Islet of Langerhans (tissue), 1 donor: ENCODE results near the gene KRTAP5-2.

Experiments
- FAIRE-seq: peaks from one replicate; lab custom pipeline; 2011; peaks lifted over from hg19 to GRCh38; lab: Jason Lieb, UNC

KRTAP5-2 gene

GRCh38 chr11:1555713-1556153 is 42.4 kb downstream of the KRTAP5-2 start:
- FAIRE-seq = no peak

GRCh38 chr11:1554981-1555712 is 42.9 kb downstream of the KRTAP5-2 start:
- no peak for FAIRE-seq

- peak; percentile 38 for FAIRE-seq
These were observed 44.1 kb downstream of the KRTAP5-2 start for GRCh38 chr11:1553808-1554594.

- no peak for FAIRE-seq
These were observed 48.5 kb downstream of the KRTAP5-2 start for GRCh38 chr11:1549338-1550330.

DNA sequence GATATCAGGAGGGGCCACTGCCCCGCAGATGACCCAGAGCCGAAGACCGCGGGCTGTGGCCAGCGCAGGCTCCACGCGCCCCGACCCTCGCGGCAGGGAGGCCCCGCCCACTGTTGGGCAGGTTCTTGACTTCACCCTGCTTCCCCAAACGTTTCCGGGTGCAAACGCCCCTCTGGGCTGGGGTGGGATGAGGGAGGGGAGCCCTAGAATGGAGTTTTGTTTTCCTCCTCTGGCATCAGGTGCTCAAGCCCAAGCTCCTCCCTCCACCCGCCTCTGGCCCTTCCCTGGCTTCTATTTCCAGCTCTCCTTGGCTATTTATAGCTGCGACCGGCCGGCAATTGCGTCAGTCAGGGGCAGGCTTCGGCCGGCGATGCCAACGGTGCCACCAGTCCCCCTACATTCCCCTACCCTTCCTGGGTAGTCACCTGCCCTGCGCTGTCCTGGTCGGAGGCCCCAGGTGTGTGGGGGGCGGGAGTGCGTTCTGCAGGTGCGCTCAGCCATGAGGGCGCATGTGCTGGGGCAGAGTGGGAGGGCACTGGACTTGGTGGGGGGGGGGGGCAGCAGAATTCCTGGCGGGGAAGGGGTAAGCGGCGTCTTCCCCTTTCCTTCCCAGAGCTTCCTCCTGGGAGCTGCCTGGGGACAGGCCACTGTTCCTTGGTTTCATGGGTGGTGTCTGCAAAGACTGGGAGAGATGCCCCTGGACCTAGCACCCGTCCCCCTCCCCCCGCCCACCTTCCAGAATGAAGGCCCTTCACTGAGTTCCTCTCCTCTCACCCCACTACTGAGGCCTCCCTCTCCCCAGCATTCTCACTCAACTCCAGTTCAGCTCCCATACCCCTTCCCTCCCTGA is 49.6 kb downstream of the KRTAP5-2 start:
- peak; percentile 30 for FAIRE-seq

- FAIRE-seq = no peak
These were observed 50.5 kb downstream of the KRTAP5-2 start for GRCh38 chr11:1547467-1548098.
